GM12872 (cell line): ENCODE data around the gene GRIK4.

Source experiments
- TF ChIP-seq, protein P1 (sequence below): IDR thresholded peaks from 3 replicates; pipeline ENCODE4 v1.5.1; 2011; ENCODE audit warnings: low read depth, mild to moderate bottlenecking, low read length, moderate library complexity; ENCODE audit not compliant: insufficient read depth

The GRIK4 gene

DNA sequence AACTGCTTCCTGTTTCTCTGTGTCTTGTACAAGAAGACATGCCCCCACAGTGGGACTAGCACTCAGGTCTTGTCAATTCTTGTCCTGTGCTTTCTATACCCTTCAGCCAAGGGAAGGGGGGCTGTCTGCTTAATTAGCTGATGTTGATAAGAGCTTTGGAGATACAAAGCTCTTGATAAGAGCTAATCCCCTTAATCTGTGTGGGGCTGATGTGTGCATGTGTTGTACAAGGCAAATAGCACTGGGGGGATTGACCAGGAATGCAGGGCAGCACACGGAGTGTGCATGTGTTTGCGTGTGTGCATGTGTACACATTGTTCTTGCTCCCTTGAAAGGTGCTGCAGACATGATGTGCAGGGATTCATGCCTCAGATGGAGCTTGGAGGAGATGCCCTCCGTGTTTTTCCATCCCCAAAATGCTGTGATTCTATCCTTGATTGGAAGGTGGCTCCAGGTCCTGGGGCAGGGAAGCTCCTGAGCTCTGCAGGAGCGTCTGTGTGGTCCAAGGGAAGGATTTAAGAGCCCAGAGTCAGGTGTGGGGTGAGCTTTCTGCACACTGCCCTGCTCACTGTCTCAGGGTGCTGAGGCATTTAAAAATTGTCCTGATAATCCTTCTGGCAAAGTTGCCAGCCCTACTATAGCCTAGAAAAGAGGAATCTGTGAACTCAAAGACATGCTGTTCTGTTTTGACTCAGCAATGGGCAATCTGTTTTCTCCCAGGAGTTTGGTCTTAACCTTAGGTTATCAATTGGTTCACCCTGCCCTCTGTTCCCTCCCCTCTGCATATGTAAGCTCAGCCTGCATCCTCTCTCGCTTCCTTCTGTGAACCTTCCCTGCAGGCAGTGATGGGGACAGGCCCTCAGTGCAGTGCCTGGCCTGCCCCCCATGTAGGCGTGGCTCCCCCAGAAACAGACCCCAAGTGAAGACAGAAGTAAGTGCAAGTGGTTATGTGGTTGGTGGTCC lies 102.0 kb downstream of the GRIK4 start:
- TF ChIP-seq, protein P1, sequence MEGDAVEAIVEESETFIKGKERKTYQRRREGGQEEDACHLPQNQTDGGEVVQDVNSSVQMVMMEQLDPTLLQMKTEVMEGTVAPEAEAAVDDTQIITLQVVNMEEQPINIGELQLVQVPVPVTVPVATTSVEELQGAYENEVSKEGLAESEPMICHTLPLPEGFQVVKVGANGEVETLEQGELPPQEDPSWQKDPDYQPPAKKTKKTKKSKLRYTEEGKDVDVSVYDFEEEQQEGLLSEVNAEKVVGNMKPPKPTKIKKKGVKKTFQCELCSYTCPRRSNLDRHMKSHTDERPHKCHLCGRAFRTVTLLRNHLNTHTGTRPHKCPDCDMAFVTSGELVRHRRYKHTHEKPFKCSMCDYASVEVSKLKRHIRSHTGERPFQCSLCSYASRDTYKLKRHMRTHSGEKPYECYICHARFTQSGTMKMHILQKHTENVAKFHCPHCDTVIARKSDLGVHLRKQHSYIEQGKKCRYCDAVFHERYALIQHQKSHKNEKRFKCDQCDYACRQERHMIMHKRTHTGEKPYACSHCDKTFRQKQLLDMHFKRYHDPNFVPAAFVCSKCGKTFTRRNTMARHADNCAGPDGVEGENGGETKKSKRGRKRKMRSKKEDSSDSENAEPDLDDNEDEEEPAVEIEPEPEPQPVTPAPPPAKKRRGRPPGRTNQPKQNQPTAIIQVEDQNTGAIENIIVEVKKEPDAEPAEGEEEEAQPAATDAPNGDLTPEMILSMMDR, result no peak

GRCh38 chr11:120615391-120615790 lies 103.8 kb downstream of the GRIK4 start:
- TF ChIP-seq, protein P1, result no peak

DNA sequence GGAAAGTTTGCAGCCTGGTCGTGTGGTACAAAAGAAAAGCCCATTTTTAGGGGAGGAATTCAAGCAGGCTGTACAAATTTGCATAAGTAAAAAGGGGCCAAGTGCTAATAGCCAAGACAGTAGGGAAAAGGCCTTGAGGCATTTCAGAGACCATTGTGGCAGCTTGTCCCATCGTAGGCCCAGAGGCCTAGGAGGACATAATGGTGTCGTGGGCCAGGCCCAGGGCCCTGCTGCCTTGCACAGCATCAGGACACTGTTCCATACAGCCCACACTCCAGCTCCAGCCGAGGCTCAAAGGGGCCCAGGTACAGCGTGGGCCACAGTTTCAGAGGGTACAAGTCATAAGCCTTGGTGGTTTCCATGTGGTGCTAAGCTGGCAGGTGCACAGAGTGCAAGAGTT lies 106.9 kb downstream of the GRIK4 start:
- TF ChIP-seq, protein P1, result no peak

DNA sequence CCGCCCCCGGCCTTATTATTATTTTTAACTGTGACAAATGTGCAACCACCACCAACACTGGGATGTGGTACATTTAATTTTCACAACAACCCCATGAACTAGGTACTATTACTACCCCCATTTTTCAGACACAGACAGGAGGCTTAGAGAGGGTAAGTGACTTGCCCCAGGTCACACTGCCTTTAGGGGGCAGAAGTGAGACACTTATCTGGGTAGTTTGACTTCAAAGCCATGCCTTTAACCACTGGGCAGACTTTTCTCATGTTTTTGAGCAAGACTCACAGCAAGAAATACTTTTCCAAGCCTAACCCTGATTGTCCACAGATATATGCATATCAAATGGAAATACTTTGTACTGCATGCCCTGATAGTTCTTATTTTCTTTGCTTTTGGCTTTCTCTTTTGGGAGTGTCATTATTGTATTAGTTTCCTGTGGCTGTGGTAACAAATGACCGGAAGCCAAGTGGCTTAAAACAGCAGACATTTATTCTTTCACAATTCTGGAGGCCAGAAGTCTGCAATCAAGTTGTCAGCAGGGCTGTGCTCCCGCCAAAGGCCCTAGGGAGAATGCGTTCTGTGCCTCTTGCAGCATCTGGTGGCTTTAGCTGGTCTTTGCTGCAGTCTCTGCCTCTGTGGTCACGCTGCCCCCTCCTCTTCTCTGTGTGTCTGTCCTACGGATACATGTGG lies 110.8 kb downstream of the GRIK4 start:
- TF ChIP-seq, protein P1, result peak; percentile 71

- TF ChIP-seq, protein P1, result no peak
Observed at GRCh38 chr11:120625565-120625964, 114.0 kb downstream of the GRIK4 start.

GRCh38 chr11:120626791-120627190 lies 115.2 kb downstream of the GRIK4 start:
- TF ChIP-seq, protein P1, result no peak
